RKO (cell line): ENCODE results near the gene RIN1.

Experiments
- DNase-seq: peaks from one replicate; pipeline ENCODE4 v3.0.0-alpha.2; 2016; ENCODE audit warnings: low spot score

Gene RIN1

GRCh38 chr11:66282468-66283455 lies 53.5 kb downstream of the RIN1 start:
- peak; percentile 96 for DNase-seq
